ENCODE data around the gene NAXD.

GRCh38 chr13:110629735-110630134 lies 14.4 kb downstream of the NAXD start:
- TF ChIP-seq POLR2A (IDR thresholded peaks at IDR 0.05) (no peak), CTCF (IDR thresholded peaks at IDR 0.05) (no peak)

Data from esophagus squamous epithelium (tissue), 4 donors.